Pancreas (tissue), 10 donors: ENCODE measurements around the gene PSD. TPM values are rescaled to one million over a fixed set of nuclear protein-coding genes. Genes with fewer than 3 reads are reported as not detected.
A peak's percentile ranks its signal among the peaks of the same experiment; 100 is the strongest.

Source experiments
- ATAC-seq, 4 donors: fragments of 200-7000 bp; cut with Tn5 transposase; one replicate each; pipeline versions ENCODE4 v1.8.0 to v1.9.1; 2020; ENCODE audit warnings: mild to moderate bottlenecking in 4 of 4, moderate library complexity in 4 of 4
- DNase-seq, 6 donors: peaks; one replicate each; pipeline ENCODE4 v3.0.0-alpha.2; 2020
- FAIRE-seq: peaks from 2 replicates; lab custom pipeline; 2012; peaks lifted over from hg19 to GRCh38; lab: Jason Lieb, UNC
- H3K27ac ChIP-seq, 4 donors: fragments of 200-600 bp; sonication (generic); 1 replicate in 3 of 4; 2 replicates in 1 of 4; pipeline versions ENCODE4 v1.5.0 to v1.8.0; 2020
- H3K27me3 ChIP-seq, 4 donors: fragments of 200-600 bp; one replicate each; pipeline ENCODE4 v1.8.0; 2021
- H3K36me3 ChIP-seq, 3 donors: fragments of 200-600 bp; sonication (generic) in 1 of 3; one replicate each; pipeline versions ENCODE4 v1.5.0 to v1.8.0; 2020 to 2021
- H3K4me1 ChIP-seq, 3 donors: fragments of 200-600 bp; one replicate each; pipeline ENCODE4 v1.8.0; 2021
- H3K4me3 ChIP-seq, 4 donors: fragments of 200-600 bp; sonication (generic) in 2 of 4; one replicate each; pipeline versions ENCODE4 v1.5.0 to v1.8.0; 2020 to 2021
- H3K9me3 ChIP-seq, 4 donors: fragments of 200-600 bp; one replicate each; pipeline ENCODE4 v1.8.0; 2021
- WGBS, 2 donors: extraction: QIAGEN DNeasy Blood & Tissue Kit; methylation state at CpG; one replicate each; pipeline ENCODE4 v1.1.7; 2013; 5-methylcytosine and 5-hydroxymethylcytosine counted together
- intact Hi-C, 3 donors: fragments of 100-400 bp; cut with DNase I; formaldehyde crosslinking; loops; one replicate each; pipeline versions ENCODE4 v1.11.1 to v1.14.2; 2022
- polyA plus RNA-seq, 2 donors: library from polyadenylated mRNA; stranded (reverse); fragments of 200-250 nt; gene quantifications; one replicate each; pipeline ENCODE4 v1.2.3, GENCODE V29; 2013
- total RNA-seq, 6 donors: library from RNA; stranded (reverse); fragmentation: NEBNext Ultra II Directional in 4 of 6; extraction: Animal tissue kit (Norgen Biotek cat#: 25700) in 4 of 6; gene quantifications; one replicate each; pipeline versions ENCODE4 v1.2.1 to v1.2.4, GENCODE V29; 2021 to 2023
- TF ChIP-seq, protein P1 (sequence below), 4 donors: fragments of 200-600 bp; sonication (generic) in 3 of 4; IDR thresholded peaks; one replicate each; pipeline versions ENCODE4 v1.5.0 to v1.8.0; 2021; ENCODE audit warnings: antibody characterized with exemption in 4 of 4
- donor health status: healthy with polysubstance abuse.
- donor health status: DM: no; HTN: no; CAD: no; lungs with moderate emphysema.
- donor health status: DM: no; HTN: no; CAD: no.
- donor health status: control.
- donor health status: control.
- donor health status: Bipolar disorder and iron deficiency.
- donor health status: DM: yes; HTN: yes; CAD: no.
- donor health status: DM: no; HTN: no; CAD: no.
- donor health status: DM: no; HTN: no; CAD: no.
- donor health status: DM: yes; HTN: yes; CAD: no.

The PSD gene
- total and polyA plus RNA-seq, 8 donors, result 2.1 to 30.9 (median 5.2) TPM

DNA sequence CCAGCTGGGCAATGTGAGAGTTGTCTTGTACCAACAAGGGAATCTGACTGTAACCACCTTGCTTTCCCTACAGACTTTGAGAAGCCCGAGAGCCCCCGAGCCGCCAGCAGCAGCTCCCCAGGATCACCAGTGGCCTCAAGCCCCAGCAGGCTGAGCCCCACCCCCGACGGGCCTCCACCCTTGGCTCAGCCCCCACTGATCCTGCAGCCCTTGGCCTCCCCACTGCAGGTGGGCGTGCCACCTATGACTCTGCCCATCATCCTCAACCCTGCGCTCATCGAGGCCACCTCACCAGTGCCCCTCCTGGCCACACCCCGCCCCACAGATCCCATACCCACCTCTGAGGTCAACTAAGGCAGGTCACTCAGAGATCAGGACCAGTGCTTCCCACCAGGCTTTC is 36.6 kb downstream of the PSD start:
- H3K36me3 ChIP-seq, result peaks cover 8 to 46% (median 30%) of the 10 kb centered on the region in 3 donors
- H3K27ac ChIP-seq, result no peak overlapping the region
- intact Hi-C loops, result no loop called here
- H3K4me3 ChIP-seq, result no peak overlapping the region
- H3K9me3 ChIP-seq, result no peaks in the 10 kb centered on the region
- ATAC-seq (no peak), DNase-seq (peak in 1 of 6 donors; percentile 51), FAIRE-seq (no peak)
- no peaks in the 10 kb centered on the region for H3K4me1 ChIP-seq
- no peaks in the 10 kb centered on the region for H3K27me3 ChIP-seq
- WGBS, 2 donors, result 91 to 92% methylated on average over 9 of the region's 9 CpGs
- TF ChIP-seq, protein P1, sequence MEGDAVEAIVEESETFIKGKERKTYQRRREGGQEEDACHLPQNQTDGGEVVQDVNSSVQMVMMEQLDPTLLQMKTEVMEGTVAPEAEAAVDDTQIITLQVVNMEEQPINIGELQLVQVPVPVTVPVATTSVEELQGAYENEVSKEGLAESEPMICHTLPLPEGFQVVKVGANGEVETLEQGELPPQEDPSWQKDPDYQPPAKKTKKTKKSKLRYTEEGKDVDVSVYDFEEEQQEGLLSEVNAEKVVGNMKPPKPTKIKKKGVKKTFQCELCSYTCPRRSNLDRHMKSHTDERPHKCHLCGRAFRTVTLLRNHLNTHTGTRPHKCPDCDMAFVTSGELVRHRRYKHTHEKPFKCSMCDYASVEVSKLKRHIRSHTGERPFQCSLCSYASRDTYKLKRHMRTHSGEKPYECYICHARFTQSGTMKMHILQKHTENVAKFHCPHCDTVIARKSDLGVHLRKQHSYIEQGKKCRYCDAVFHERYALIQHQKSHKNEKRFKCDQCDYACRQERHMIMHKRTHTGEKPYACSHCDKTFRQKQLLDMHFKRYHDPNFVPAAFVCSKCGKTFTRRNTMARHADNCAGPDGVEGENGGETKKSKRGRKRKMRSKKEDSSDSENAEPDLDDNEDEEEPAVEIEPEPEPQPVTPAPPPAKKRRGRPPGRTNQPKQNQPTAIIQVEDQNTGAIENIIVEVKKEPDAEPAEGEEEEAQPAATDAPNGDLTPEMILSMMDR (IDR thresholded peaks at IDR 0.05), result no peak

DNA sequence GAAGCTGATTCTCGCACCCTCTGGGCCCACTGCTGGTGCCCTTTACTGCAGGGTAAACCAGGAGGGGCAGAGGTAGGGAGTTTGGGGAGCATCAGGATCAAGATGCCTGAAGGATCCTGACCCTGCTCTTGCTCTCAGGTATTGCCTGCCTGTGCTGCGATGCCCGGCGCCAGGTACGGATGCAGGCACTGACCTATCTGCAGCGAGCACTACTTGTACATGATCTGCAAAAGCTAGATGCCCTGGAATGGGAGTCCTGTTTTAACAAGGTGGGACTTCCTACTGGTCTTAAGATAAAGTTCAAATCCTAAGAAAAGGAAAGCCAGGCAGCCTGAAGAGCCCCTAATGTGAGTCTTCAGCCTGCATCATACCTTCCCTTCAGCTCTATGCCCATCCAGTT is 39.2 kb downstream of the PSD start:
- H3K27ac ChIP-seq, result no peak overlapping the region
- no peaks in the 10 kb centered on the region for H3K4me1 ChIP-seq
- no peaks in the 10 kb centered on the region for H3K27me3 ChIP-seq
- no peaks in the 10 kb centered on the region for H3K9me3 ChIP-seq
- no peak overlapping the region for H3K4me3 ChIP-seq
- H3K36me3 ChIP-seq, result peaks cover 8 to 68% (median 30%) of the 10 kb centered on the region in 3 donors
- 92 to 94% methylated on average over 6 of the region's 6 CpGs for WGBS, 2 donors
- no peak for ATAC-seq
- intact Hi-C loops, result no loop called here
- no peak for DNase-seq
- TF ChIP-seq, protein P1 (IDR thresholded peaks at IDR 0.05), result no peak
- no peak for FAIRE-seq

DNA sequence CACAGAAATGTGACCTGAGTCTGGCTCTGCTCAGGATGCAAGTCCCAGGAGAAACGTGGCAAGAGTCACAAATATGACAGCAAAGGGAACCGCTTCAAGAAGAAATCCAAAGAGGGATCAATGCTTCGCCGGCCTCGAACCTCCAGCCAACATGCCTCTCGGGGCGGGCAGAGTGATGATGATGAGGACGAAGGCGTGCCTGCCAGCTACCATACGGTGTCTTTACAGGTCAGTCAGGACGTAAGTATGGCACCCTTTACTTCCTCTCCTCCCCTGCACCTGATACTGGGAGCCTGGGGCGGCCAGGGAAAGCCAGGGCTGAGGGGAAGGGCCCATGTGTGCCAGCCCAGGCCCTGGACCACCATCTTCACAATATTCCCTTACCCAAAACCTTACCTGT is 41.7 kb downstream of the PSD start:
- ATAC-seq (no peak), DNase-seq (no peak), FAIRE-seq (no peak)
- Histone ChIP-seq H3K27ac (no peak overlapping the region), H3K9me3 (no peaks in the 10 kb centered on the region), H3K4me1 (no peaks in the 10 kb centered on the region), H3K36me3 (peaks cover 8 to 78% (median 27%) of the 10 kb centered on the region in 3 donors), H3K27me3 (no peaks in the 10 kb centered on the region), H3K4me3 (no peak overlapping the region)
- intact Hi-C loops, result no loop called here
- TF ChIP-seq, protein P1 (IDR thresholded peaks at IDR 0.05), result no peak
- 92 to 95% methylated on average over 11 to 12 of the region's 12 CpGs for WGBS, 2 donors

DNA sequence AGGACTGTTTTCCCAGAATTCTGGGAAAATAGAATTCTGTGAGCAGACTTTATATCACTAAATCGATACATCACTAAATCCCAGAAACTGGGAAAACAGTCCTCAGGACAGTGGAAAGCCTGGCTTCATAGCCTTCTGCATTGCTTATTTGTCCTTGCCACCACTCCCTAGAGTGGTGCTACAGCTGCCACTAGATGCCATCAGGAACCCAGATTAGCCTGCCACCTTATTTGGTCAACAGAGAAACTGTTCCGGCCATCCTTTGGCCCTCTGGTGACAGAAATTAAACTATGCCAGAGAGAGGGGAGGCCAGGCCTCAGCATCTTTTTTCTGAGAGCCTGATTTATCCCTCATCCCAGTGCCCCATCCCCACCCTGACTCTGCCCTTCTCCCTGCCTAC is 42.7 kb downstream of the PSD start:
- no peak for ATAC-seq
- H3K27ac ChIP-seq, result no peak overlapping the region
- no peak for FAIRE-seq
- 83 to 94% methylated on average over 2 of the region's 2 CpGs for WGBS, 2 donors
- no peaks in the 10 kb centered on the region for H3K9me3 ChIP-seq
- H3K27me3 ChIP-seq, result no peaks in the 10 kb centered on the region
- no peak for DNase-seq
- TF ChIP-seq, protein P1 (IDR thresholded peaks at IDR 0.05), result no peak
- H3K36me3 ChIP-seq, result peaks cover 8 to 77% (median 35%) of the 10 kb centered on the region in 3 donors
- no peak overlapping the region for H3K4me3 ChIP-seq
- intact Hi-C loops, result no loop called here
- no peaks in the 10 kb centered on the region for H3K4me1 ChIP-seq

DNA sequence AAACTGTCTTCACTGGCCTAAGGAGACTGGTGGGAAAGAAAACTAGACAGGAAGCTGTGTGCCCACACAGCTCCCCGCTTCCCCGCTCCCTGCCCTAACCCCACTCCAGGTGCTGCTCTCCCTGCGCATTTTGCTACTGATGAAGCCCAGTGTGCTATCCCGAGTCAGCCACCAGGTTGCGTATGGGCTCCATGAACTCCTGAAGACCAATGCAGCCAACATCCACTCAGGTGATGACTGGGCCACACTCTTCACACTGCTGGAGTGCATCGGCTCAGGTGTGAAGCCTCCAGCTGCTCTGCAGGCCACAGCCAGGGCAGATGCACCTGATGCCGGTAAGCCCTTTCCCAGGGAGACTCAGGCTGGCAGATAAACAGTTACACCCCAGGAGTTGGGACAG is 43.3 kb downstream of the PSD start:
- intact Hi-C loops, result no loop called here
- H3K36me3 ChIP-seq, result peaks cover 14 to 77% (median 37%) of the 10 kb centered on the region in 3 donors
- H3K27me3 ChIP-seq, result no peaks in the 10 kb centered on the region
- no peak overlapping the region for H3K4me3 ChIP-seq
- no peaks in the 10 kb centered on the region for H3K4me1 ChIP-seq
- no peak for DNase-seq
- no peak for FAIRE-seq
- H3K9me3 ChIP-seq, result no peaks in the 10 kb centered on the region
- peak in 1 of 4 donors; percentile 19 for ATAC-seq
- WGBS, 2 donors, result 80 to 82% methylated on average over 7 of the region's 7 CpGs
- no peak overlapping the region for H3K27ac ChIP-seq
- TF ChIP-seq, protein P1 (IDR thresholded peaks at IDR 0.05), result no peak
